ENCODE measurements around the gene GPR87. TPM values are rescaled to one million over a fixed set of nuclear protein-coding genes. Genes with fewer than 3 reads are reported as not detected.

GPR87 gene
- total and polyA plus RNA-seq, 2 of the 4 experiments (the other 2 are of a cell fraction): 0.26 to 0.36 TPM

GRCh38 chr3:151303751-151304150 is 12.9 kb downstream of the GPR87 start (continued):
- no peak for TF ChIP-seq BHLHE40 (IDR thresholded peaks at IDR 0.05; ENCODE audit: low read depth, low read length)
- TF ChIP-seq MAZ (IDR thresholded peaks at IDR 0.05; ENCODE audit: borderline replicate concordance, low read depth, low read length): no peak
- TF ChIP-seq RCOR1 (IDR thresholded peaks at IDR 0.05; ENCODE audit: insufficient replicate concordance, low read length): no peak

- Histone ChIP-seq H4K91ac (ENCODE audit: insufficient read depth, low read depth, low read length) (no peak overlapping the region), H3K9me3 (ENCODE audit: control insufficient read depth, insufficient read depth, low read length) (no peaks in the 10 kb centered on the region), H3K18ac (ENCODE audit: low read depth, low read length) (peak overlapping the region; percentile 55; the same call in 1 of the 2 replicates), H3K4me3 (ENCODE audit: insufficient read depth, low read depth, low read length) (no peak overlapping the region), H3K56ac (ENCODE audit: extremely low read depth, insufficient read depth, low read length) (no peak overlapping the region), H2AK9ac (replicated peaks; ENCODE audit: low read depth, low read length, poor library complexity) (no peak overlapping the region), H2BK20ac (ENCODE audit: low read depth, low read length) (0 out of 2 replicates have a peak overlapping the region, but pooled peaks have one; percentile 40), H4K8ac (ENCODE audit: low read depth in 2 of 2, low read length in 2 of 2) (no peak overlapping the region; a peak in 1 of 4 replicates), H3K36me3 (ENCODE audit: control insufficient read depth, insufficient read depth, low read length) (no peaks in the 10 kb centered on the region), H3K27ac (ENCODE audit: insufficient read depth, low read length) (peak overlapping the region; percentile 35; the same call in 1 of the 2 replicates), H3K9me1 (ENCODE audit: insufficient read depth, low read length) (peaks cover 3% of the 10 kb centered on the region; the same call in 1 of the 2 replicates), H4K20me1 (ENCODE audit: insufficient read depth, low read length) (no peaks in the 10 kb centered on the region), H2AFZ (replicated peaks; ENCODE audit: low read length, poor library complexity) (no peak overlapping the region), H3K27me3 (ENCODE audit: control insufficient read depth, insufficient read depth, low read length) (no peaks in the 10 kb centered on the region), H2AK5ac (ENCODE audit: low read depth, low read length) (no peak overlapping the region), H2BK5ac (ENCODE audit: low read depth, low read length, poor library complexity, severe bottlenecking) (peak overlapping the region; percentile 59), H3K4me2 (ENCODE audit: low read depth, low read length) (peak overlapping the region; percentile 71; the same call in 1 of the 2 replicates), H3K4me1 (ENCODE audit: control insufficient read depth, insufficient read depth, low read length) (peaks cover 12% of the 10 kb centered on the region), H3K14ac (replicated peaks; ENCODE audit: low read depth, low read length) (0 out of 2 replicates have a peak overlapping the region, but pooled peaks have one; percentile 28), H2BK15ac (ENCODE audit: low read depth, low read length) (no peak overlapping the region), H4K5ac (ENCODE audit: low read depth, low read length) (no peak overlapping the region), H2BK120ac (ENCODE audit: low read depth, low read length) (peak overlapping the region; percentile 44; the same call in 1 of the 2 replicates), H3K9ac (ENCODE audit: low read depth, low read length) (no peak overlapping the region), H3K79me1 (ENCODE audit: low read depth in 1 of 2, low read length in 2 of 2) (no peaks in the 10 kb centered on the region), H3K23ac (ENCODE audit: low read depth, low read length) (no peak overlapping the region), H3K4ac (ENCODE audit: low read depth, low read length) (no peak overlapping the region; the same call in 1 of the 2 replicates)
- intact Hi-C loops (cut with micrococcal nuclease) (loop anchor here (5.0 kb wide), 1 partner anchor 356 kb away; no protein-coding TSS in a partner anchor), in situ Hi-C loops (cut with MboI; ENCODE audit: low sequenced_read_pairs) (no loop called here), dilution Hi-C loops (cut with HindIII; ENCODE audit: low sequenced_read_pairs, unreplicated experiment) (no loop called here)
- no TSS peak for BruUV-seq (replicated peaks)
- DNase-seq: peak; percentile 91
- ChIA-PET CTCF (interaction anchor here (1.4 kb wide), 1 partner anchor 17 kb away, joined by 4 read pairs; no protein-coding TSS in a partner anchor), POLR2A (ENCODE audit: unreplicated experiment) (no interaction called here)
- peak; percentile 73 for ATAC-seq (ENCODE audit: low read depth)
- WGBS, 2 experiments (ENCODE audit: extremely low coverage in 2 of 2, insufficient read length in 1 of 2): no CpG with 5 or more reads among the region's 3 CpGs
- TF ChIP-seq SMC3 (IDR thresholded peaks at IDR 0.05; ENCODE audit: low read depth, low read length): no peak; the same call in 1 of the 2 replicates
- peak; percentile 74 for TF ChIP-seq CEBPB (IDR thresholded peaks at IDR 0.05; ENCODE audit: low read depth, low read length)
- no peak for TF ChIP-seq MAZ (IDR thresholded peaks at IDR 0.05; ENCODE audit: borderline replicate concordance, low read depth, low read length)
- TF ChIP-seq RCOR1 (IDR thresholded peaks at IDR 0.05; ENCODE audit: insufficient replicate concordance, low read length): no peak
- no peak for TF ChIP-seq MXI1 (IDR thresholded peaks at IDR 0.05; ENCODE audit: borderline replicate concordance, low read depth, low read length)
- TF ChIP-seq CTCF (conservative IDR thresholded peaks at IDR 0.05; ENCODE audit: low read depth, low read length): no peak
- no peak for TF ChIP-seq RAD21 (IDR thresholded peaks at IDR 0.05; ENCODE audit: low read length)
- no peak for TF ChIP-seq NFE2L2 (IDR thresholded peaks at IDR 0.05; ENCODE audit: low read depth, low read length)
- no peak for TF ChIP-seq USF2 (IDR thresholded peaks at IDR 0.05; ENCODE audit: low read depth, low read length)
- TF ChIP-seq RFX5 (IDR thresholded peaks at IDR 0.05; ENCODE audit: low read depth, low read length): no peak
- no peak for TF ChIP-seq CHD1 (IDR thresholded peaks at IDR 0.05; ENCODE audit: low read depth, low read length)
- TF ChIP-seq BHLHE40 (IDR thresholded peaks at IDR 0.05; ENCODE audit: low read depth, low read length): no peak
- peak; percentile 86 for TF ChIP-seq FOS (IDR thresholded peaks at IDR 0.05; ENCODE audit: low read depth, low read length)
- TF ChIP-seq POLR2A (IDR thresholded peaks at IDR 0.05; ENCODE audit: low read depth, low read length): no peak
Observed at GRCh38 chr3:151301787-151302186, 14.8 kb downstream of the GPR87 start.

Data from IMR-90 (cell line).